Stimulated activated CD4-positive, alpha-beta T cell treated with anti-CD3 and anti-CD28 coated beads, Interleukin-15, amount 100 ng/mL, for 1 hour (primary cell): ENCODE measurements around the gene NEAT1.
"Not testable (repeated sequence)": the region's sequence is repeated elsewhere in the genome, so short reads cannot be mapped to it uniquely, and the experiment has no call there.

Experiments
- DNase-seq, 2 donors: peaks; one replicate each; pipeline ENCODE4 v3.0.0-alpha.2; 2020; ENCODE audit warnings: low read depth in 1 of 2, low spot score in 1 of 2

NEAT1 gene

GRCh38 chr11:65448418-65449105 lies 26.0 kb downstream of the NEAT1 start:
- DNase-seq, result no peak

GRCh38 chr11:65451301-65451700 lies 28.7 kb downstream of the NEAT1 start:
- DNase-seq, result not testable (repeated sequence)

GRCh38 chr11:65452259-65452658 lies 29.7 kb downstream of the NEAT1 start:
- DNase-seq, result not testable (repeated sequence)

- DNase-seq, result no peak
Measured at GRCh38 chr11:65452806-65453490, 30.4 kb downstream of the NEAT1 start.

GRCh38 chr11:65454311-65454695 lies 31.7 kb downstream of the NEAT1 start:
- DNase-seq, result no peak

GRCh38 chr11:65454696-65455456 lies 32.3 kb downstream of the NEAT1 start:
- DNase-seq, result peak; percentile 64 to 75

- DNase-seq, result no peak
Measured at GRCh38 chr11:65456418-65456817, 33.8 kb downstream of the NEAT1 start.

- DNase-seq, result no peak
Measured at GRCh38 chr11:65459552-65459951, 37.0 kb downstream of the NEAT1 start.

- DNase-seq, result not testable (repeated sequence)
Measured at GRCh38 chr11:65465471-65465870, 42.9 kb downstream of the NEAT1 start.

GRCh38 chr11:65467306-65467705 lies 44.7 kb downstream of the NEAT1 start:
- not testable (repeated sequence) for DNase-seq

- DNase-seq, result no peak
Measured at GRCh38 chr11:65468874-65469333, 46.3 kb downstream of the NEAT1 start.

- DNase-seq, result no peak
Measured at GRCh38 chr11:65470433-65471049, 47.9 kb downstream of the NEAT1 start.

GRCh38 chr11:65471447-65471891 lies 48.9 kb downstream of the NEAT1 start:
- no peak for DNase-seq

GRCh38 chr11:65472588-65473277 lies 50.1 kb downstream of the NEAT1 start:
- DNase-seq, result not testable (repeated sequence)

GRCh38 chr11:65473278-65473860 lies 50.8 kb downstream of the NEAT1 start:
- DNase-seq, result no peak

- DNase-seq, result no peak
Measured at GRCh38 chr11:65474864-65475263, 52.3 kb downstream of the NEAT1 start.

GRCh38 chr11:65476632-65477148 lies 54.1 kb downstream of the NEAT1 start:
- no peak for DNase-seq

GRCh38 chr11:65477149-65477965 lies 54.8 kb downstream of the NEAT1 start:
- DNase-seq, result peak; percentile 84 to 89
